Stimulated activated CD4-positive, alpha-beta T cell treated with anti-CD3 and anti-CD28 coated beads, Interleukin-1b, Interleukin-23, amount 100 ng/mL, for 4 hours (primary cell): ENCODE data around the gene LY86.

Experiments
- DNase-seq, 2 donors: peaks; one replicate each; pipeline ENCODE4 v3.0.0-alpha.2; 2020; ENCODE audit warnings: low read depth in 2 of 2

LY86 gene

GRCh38 chr6:6682225-6682624 is 93.7 kb downstream of the LY86 start:
- DNase-seq = no peak

- no peak for DNase-seq
Observed at GRCh38 chr6:6683969-6684833, 95.7 kb downstream of the LY86 start.

- no peak for DNase-seq
Observed at GRCh38 chr6:6685249-6686040, 96.9 kb downstream of the LY86 start.

GRCh38 chr6:6686176-6686575 is 97.7 kb downstream of the LY86 start:
- no peak for DNase-seq

GRCh38 chr6:6686748-6687601 is 98.5 kb downstream of the LY86 start:
- peak in 1 of 2 donors; percentile 24 for DNase-seq

GRCh38 chr6:6688283-6688682 is 99.8 kb downstream of the LY86 start:
- no peak for DNase-seq

GRCh38 chr6:6688951-6689350 is 100.4 kb downstream of the LY86 start:
- no peak for DNase-seq

- DNase-seq = no peak
Observed at GRCh38 chr6:6689400-6690143, 101.1 kb downstream of the LY86 start.

- DNase-seq = no peak
Observed at GRCh38 chr6:6690144-6690483, 101.6 kb downstream of the LY86 start.

GRCh38 chr6:6694368-6694780 is 105.9 kb downstream of the LY86 start:
- no peak for DNase-seq

- DNase-seq = no peak
Observed at GRCh38 chr6:6694825-6695624, 106.5 kb downstream of the LY86 start.

GRCh38 chr6:6695625-6696276 is 107.2 kb downstream of the LY86 start:
- no peak for DNase-seq

GRCh38 chr6:6696867-6697531 is 108.5 kb downstream of the LY86 start:
- DNase-seq = no peak

GRCh38 chr6:6697620-6698019 is 109.1 kb downstream of the LY86 start:
- DNase-seq = no peak

GRCh38 chr6:6699741-6700367 is 111.3 kb downstream of the LY86 start:
- DNase-seq = no peak

- DNase-seq = no peak
Observed at GRCh38 chr6:6700407-6701270, 112.1 kb downstream of the LY86 start.

GRCh38 chr6:6701864-6702263 is 113.3 kb downstream of the LY86 start:
- DNase-seq = no peak

GRCh38 chr6:6703699-6704098 is 115.2 kb downstream of the LY86 start:
- no peak for DNase-seq
